ENCODE data around the gene CH25H.

CH25H gene

DNA sequence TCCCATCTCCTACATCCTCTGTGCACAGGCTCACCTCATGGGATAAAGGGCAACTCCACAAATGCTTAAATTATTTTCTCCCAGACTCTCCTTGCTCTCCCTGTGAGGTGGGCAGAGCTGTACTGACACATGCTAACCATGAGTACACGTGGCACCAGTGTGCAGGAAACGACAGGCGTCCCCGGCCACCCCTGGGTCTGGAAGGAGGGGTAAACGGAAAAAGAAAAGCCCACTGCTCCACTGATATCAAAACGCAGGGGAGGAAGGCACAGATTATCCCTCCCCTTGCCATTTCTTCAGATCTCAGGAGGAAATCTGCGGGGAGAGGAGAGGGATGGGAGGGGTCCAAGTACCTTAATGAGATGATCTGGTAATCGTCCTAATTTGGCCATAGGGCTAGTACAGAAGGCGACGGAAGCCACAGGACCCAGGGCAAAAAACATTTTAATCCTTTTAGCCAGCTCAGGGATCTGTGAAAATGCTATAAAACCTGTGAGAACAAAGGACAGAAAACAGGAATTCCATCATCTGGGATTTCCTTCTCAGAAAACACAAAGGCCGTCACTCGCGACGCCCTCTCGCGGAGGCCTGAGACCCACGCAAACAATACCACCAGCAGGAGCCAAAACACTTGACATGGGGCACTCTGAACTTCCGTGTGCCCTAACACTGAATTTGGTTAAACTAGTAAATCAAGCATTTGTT lies 17.8 kb upstream of the CH25H start:
- Histone ChIP-seq H3K27ac (ENCODE audit: poor library complexity, severe bottlenecking) (no peak overlapping the region), H3K36me3 (ENCODE audit: low read depth) (peaks cover 39% of the 10 kb centered on the region), H3K9me3 (ENCODE audit: severe bottlenecking) (no peaks in the 10 kb centered on the region), H3K4me3 (ENCODE audit: severe bottlenecking) (no peak overlapping the region), H3K27me3 (ENCODE audit: insufficient read depth, poor library complexity, severe bottlenecking) (no peaks in the 10 kb centered on the region), H3K4me1 (ENCODE audit: insufficient read depth, poor library complexity, severe bottlenecking) (no peaks in the 10 kb centered on the region)
- TF ChIP-seq CTCF (IDR thresholded peaks at IDR 0.05; ENCODE audit: poor library complexity, severe bottlenecking) = peak; percentile 27
- DNase-seq (ENCODE audit: low spot score) = no peak
- ATAC-seq (ENCODE audit: low read depth) = no peak

DNA sequence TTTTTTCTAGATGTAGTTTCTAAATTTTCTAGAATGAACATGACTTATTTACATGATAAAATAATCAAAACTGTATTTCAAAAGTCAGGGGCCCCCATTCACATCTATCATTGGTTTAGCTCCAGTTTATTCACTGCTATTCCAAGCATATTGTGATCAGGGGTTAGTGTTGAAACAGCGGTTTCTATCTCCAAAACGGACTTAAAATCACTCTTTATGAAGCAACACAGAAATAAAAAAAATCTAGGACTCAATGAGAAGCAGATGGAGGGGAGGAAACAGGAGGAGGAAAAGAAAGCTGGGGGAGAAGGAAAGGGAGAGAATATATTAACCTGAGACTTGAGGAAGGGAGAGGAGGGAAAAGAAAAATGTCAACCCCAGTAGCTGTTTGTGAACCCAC lies 14.8 kb upstream of the CH25H start:
- Histone ChIP-seq H3K4me3 (ENCODE audit: severe bottlenecking) (no peak overlapping the region), H3K9me3 (ENCODE audit: severe bottlenecking) (no peaks in the 10 kb centered on the region), H3K4me1 (ENCODE audit: insufficient read depth, poor library complexity, severe bottlenecking) (no peaks in the 10 kb centered on the region), H3K36me3 (ENCODE audit: low read depth) (peaks cover 35% of the 10 kb centered on the region), H3K27me3 (ENCODE audit: insufficient read depth, poor library complexity, severe bottlenecking) (no peaks in the 10 kb centered on the region), H3K27ac (ENCODE audit: poor library complexity, severe bottlenecking) (no peak overlapping the region)
- DNase-seq (ENCODE audit: low spot score) (no peak), ATAC-seq (ENCODE audit: low read depth) (no peak)
- TF ChIP-seq CTCF (IDR thresholded peaks at IDR 0.05; ENCODE audit: poor library complexity, severe bottlenecking) = no peak

GRCh38 chr10:89219513-89220218 lies 12.5 kb upstream of the CH25H start:
- ATAC-seq (ENCODE audit: low read depth) = no peak; the same call in 2 of the 3 replicates
- DNase-seq (ENCODE audit: low spot score) = no peak
- no peak overlapping the region for H3K27ac ChIP-seq (ENCODE audit: poor library complexity, severe bottlenecking)
- H3K36me3 ChIP-seq (ENCODE audit: low read depth) = peaks cover 29% of the 10 kb centered on the region
- H3K4me3 ChIP-seq (ENCODE audit: severe bottlenecking) = no peak overlapping the region
- no peak for TF ChIP-seq CTCF (IDR thresholded peaks at IDR 0.05; ENCODE audit: poor library complexity, severe bottlenecking)
- H3K27me3 ChIP-seq (ENCODE audit: insufficient read depth, poor library complexity, severe bottlenecking) = no peaks in the 10 kb centered on the region
- no peaks in the 10 kb centered on the region for H3K9me3 ChIP-seq (ENCODE audit: severe bottlenecking)
- no peaks in the 10 kb centered on the region for H3K4me1 ChIP-seq (ENCODE audit: insufficient read depth, poor library complexity, severe bottlenecking)

- DNase-seq (ENCODE audit: low spot score) = no peak
Measured at GRCh38 chr10:89217057-89217990, 10.2 kb upstream of the CH25H start.

More at GRCh38 chr10:89217057-89217990, 10.2 kb upstream of the CH25H start:
- no peak overlapping the region for H3K27ac ChIP-seq (ENCODE audit: poor library complexity, severe bottlenecking)
- no peaks in the 10 kb centered on the region for H3K9me3 ChIP-seq (ENCODE audit: severe bottlenecking)
- no peaks in the 10 kb centered on the region for H3K27me3 ChIP-seq (ENCODE audit: insufficient read depth, poor library complexity, severe bottlenecking)
- ATAC-seq (ENCODE audit: low read depth) = no peak
- peak; percentile 83 for TF ChIP-seq CTCF (IDR thresholded peaks at IDR 0.05; ENCODE audit: poor library complexity, severe bottlenecking)
- no peak overlapping the region for H3K4me3 ChIP-seq (ENCODE audit: severe bottlenecking)
- peaks cover 29% of the 10 kb centered on the region for H3K36me3 ChIP-seq (ENCODE audit: low read depth)
- no peaks in the 10 kb centered on the region for H3K4me1 ChIP-seq (ENCODE audit: insufficient read depth, poor library complexity, severe bottlenecking)

All from RWPE2 (cell line).